ENCODE results near the gene TECRL. TPM values are rescaled to one million over a fixed set of nuclear protein-coding genes. Genes with fewer than 3 reads are reported as not detected.

Gene TECRL
- total RNA-seq, 1 experiment from 2014 or later = not detected

GRCh38 chr4:64250061-64250460 is 159.2 kb downstream of the TECRL start:
- DNase-seq (ENCODE audit: low read depth, low spot score) (no peak), ATAC-seq (no peak)
- Histone ChIP-seq H3K27me3 (ENCODE audit: control insufficient read depth, insufficient read depth, low read length) (no peaks in the 10 kb centered on the region), H3K4me1 (ENCODE audit: control insufficient read depth, insufficient read depth, low read length) (no peaks in the 10 kb centered on the region), H3K36me3 (ENCODE audit: control insufficient read depth, insufficient read depth, low read length) (no peaks in the 10 kb centered on the region), H3K9me3 (ENCODE audit: control insufficient read depth, insufficient read depth, low read depth, low read length) (no peaks in the 10 kb centered on the region), H3K4me3 (ENCODE audit: low read depth in 2 of 2, low read length in 2 of 2) (no peak overlapping the region), H3K27ac (ENCODE audit: low read length) (no peak overlapping the region)
- in situ Hi-C loops (cut with HindIII; ENCODE audit: low pct_unique_long_range_greater_than_20kb, low sequenced_read_pairs) = no loop called here
- ChIA-PET POLR2A (no interaction called here), CTCF (no interaction called here)
- TF ChIP-seq REST (IDR thresholded peaks at IDR 0.05; ENCODE audit: insufficient read depth in 1 of 2, low read depth in 2 of 2, low read length in 1 of 2) (no peak), TCF7L2 (IDR thresholded peaks at IDR 0.05; ENCODE audit: low read depth, low read length) (no peak), POLR2AphosphoS5 (IDR thresholded peaks at IDR 0.05; ENCODE audit: low read depth, low read length) (no peak), SIN3A (IDR thresholded peaks at IDR 0.05; ENCODE audit: borderline replicate concordance, insufficient read depth, low read depth, low read length) (no peak)
- TF ChIP-seq, protein P1, sequence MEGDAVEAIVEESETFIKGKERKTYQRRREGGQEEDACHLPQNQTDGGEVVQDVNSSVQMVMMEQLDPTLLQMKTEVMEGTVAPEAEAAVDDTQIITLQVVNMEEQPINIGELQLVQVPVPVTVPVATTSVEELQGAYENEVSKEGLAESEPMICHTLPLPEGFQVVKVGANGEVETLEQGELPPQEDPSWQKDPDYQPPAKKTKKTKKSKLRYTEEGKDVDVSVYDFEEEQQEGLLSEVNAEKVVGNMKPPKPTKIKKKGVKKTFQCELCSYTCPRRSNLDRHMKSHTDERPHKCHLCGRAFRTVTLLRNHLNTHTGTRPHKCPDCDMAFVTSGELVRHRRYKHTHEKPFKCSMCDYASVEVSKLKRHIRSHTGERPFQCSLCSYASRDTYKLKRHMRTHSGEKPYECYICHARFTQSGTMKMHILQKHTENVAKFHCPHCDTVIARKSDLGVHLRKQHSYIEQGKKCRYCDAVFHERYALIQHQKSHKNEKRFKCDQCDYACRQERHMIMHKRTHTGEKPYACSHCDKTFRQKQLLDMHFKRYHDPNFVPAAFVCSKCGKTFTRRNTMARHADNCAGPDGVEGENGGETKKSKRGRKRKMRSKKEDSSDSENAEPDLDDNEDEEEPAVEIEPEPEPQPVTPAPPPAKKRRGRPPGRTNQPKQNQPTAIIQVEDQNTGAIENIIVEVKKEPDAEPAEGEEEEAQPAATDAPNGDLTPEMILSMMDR (IDR thresholded peaks at IDR 0.05) = no peak
- no TSS peak for BruUV-seq (replicated peaks)
- intact Hi-C loops (cut with micrococcal nuclease; ENCODE audit: unreplicated experiment) = no loop called here

DNA sequence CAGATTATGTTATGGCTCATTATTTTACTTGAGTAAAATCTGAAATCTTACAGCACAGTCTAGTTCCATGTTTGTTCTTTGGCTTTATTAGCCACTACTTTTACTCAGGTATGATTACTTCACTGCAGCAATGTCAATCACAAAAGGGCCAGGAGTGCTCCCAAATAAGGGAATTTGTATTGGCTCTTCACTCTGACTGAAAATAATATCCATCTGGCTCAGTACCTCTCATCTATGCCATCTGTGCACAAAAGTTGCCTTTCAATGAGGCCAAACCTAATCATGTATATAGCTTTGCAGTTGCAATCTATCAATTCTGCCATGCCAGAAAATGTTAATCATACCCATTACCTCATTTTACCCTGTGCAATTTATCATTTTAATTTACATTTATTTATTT is 161.1 kb downstream of the TECRL start:
- DNase-seq (ENCODE audit: low read depth, low spot score) (no peak), ATAC-seq (no peak)
- POLR2A ChIA-PET = no interaction called here
- H3K9me3 ChIP-seq (ENCODE audit: control insufficient read depth, insufficient read depth, low read depth, low read length) = no peaks in the 10 kb centered on the region
- CTCF ChIA-PET = no interaction called here
- no peak overlapping the region for H3K4me3 ChIP-seq (ENCODE audit: low read depth in 2 of 2, low read length in 2 of 2)
- in situ Hi-C loops (cut with HindIII; ENCODE audit: low pct_unique_long_range_greater_than_20kb, low sequenced_read_pairs) = no loop called here
- no peaks in the 10 kb centered on the region for H3K36me3 ChIP-seq (ENCODE audit: control insufficient read depth, insufficient read depth, low read length)
- no peak for TF ChIP-seq REST (IDR thresholded peaks at IDR 0.05; ENCODE audit: insufficient read depth in 1 of 2, low read depth in 2 of 2, low read length in 1 of 2)
- TF ChIP-seq POLR2AphosphoS5 (IDR thresholded peaks at IDR 0.05; ENCODE audit: low read depth, low read length) = no peak
- TF ChIP-seq SIN3A (IDR thresholded peaks at IDR 0.05; ENCODE audit: borderline replicate concordance, insufficient read depth, low read depth, low read length) = no peak
- TF ChIP-seq, protein P1 (IDR thresholded peaks at IDR 0.05) = no peak
- no peak for TF ChIP-seq TCF7L2 (IDR thresholded peaks at IDR 0.05; ENCODE audit: low read depth, low read length)
- BruUV-seq (replicated peaks) = no TSS peak
- no peak overlapping the region for H3K27ac ChIP-seq (ENCODE audit: low read length)
- H3K4me1 ChIP-seq (ENCODE audit: control insufficient read depth, insufficient read depth, low read length) = no peaks in the 10 kb centered on the region
- intact Hi-C loops (cut with micrococcal nuclease; ENCODE audit: unreplicated experiment) = no loop called here
- H3K27me3 ChIP-seq (ENCODE audit: control insufficient read depth, insufficient read depth, low read length) = no peaks in the 10 kb centered on the region

Measured in Panc1 (cell line).